Neuron (in vitro differentiated cells): ENCODE measurements around the gene SPTBN1.

Source experiments
- H2AFZ ChIP-seq: one replicate; pipeline ENCODE4 v1.6.1; 2013; ENCODE audit warnings: low read depth, mild to moderate bottlenecking, inconsistent platforms, low read length, moderate library complexity
- H3K27me3 ChIP-seq: one replicate; pipeline ENCODE4 v1.6.1; 2013; ENCODE audit warnings: low read length; ENCODE audit not compliant: insufficient read depth
- H3K36me3 ChIP-seq: one replicate; pipeline ENCODE4 v1.6.1; 2013; ENCODE audit warnings: low read length; ENCODE audit not compliant: insufficient read depth
- H3K4me1 ChIP-seq: one replicate; pipeline ENCODE4 v1.6.1; 2013; ENCODE audit warnings: low read length; ENCODE audit not compliant: insufficient read depth
- H3K4me3 ChIP-seq: 2 replicates; pipeline ENCODE4 v1.5.1; 2013; ENCODE audit warnings: mild to moderate bottlenecking, low read length, moderate library complexity
- H3K9me3 ChIP-seq: one replicate; pipeline ENCODE4 v1.6.1; 2013; ENCODE audit warnings: low read length

The SPTBN1 gene

DNA sequence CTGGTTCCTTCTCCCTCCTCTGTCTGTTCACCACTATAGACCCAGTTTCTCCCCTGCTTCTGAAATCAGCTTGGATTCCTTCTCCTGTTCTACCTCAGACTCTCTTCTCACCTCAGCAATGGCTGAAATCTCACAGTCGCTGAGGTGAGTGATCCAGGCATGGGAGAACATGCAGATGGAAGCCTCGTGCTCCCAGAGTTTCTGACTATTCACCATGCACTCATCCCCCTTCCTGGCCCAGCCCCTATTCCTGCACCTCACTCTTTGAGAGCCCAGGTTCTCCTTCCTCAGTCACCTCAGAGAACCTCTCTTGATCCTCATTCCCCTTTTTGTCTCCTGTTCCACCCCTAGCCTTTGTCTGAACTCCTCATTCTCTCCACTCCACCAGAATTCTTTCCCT is 78.5 kb downstream of the SPTBN1 start:
- Histone ChIP-seq H2AFZ (no peak overlapping the region), H3K4me3 (no peak overlapping the region), H3K27me3 (no peaks in the 10 kb centered on the region), H3K4me1 (peaks cover 4% of the 10 kb centered on the region), H3K9me3 (no peaks in the 10 kb centered on the region), H3K36me3 (peaks cover 10% of the 10 kb centered on the region)

DNA sequence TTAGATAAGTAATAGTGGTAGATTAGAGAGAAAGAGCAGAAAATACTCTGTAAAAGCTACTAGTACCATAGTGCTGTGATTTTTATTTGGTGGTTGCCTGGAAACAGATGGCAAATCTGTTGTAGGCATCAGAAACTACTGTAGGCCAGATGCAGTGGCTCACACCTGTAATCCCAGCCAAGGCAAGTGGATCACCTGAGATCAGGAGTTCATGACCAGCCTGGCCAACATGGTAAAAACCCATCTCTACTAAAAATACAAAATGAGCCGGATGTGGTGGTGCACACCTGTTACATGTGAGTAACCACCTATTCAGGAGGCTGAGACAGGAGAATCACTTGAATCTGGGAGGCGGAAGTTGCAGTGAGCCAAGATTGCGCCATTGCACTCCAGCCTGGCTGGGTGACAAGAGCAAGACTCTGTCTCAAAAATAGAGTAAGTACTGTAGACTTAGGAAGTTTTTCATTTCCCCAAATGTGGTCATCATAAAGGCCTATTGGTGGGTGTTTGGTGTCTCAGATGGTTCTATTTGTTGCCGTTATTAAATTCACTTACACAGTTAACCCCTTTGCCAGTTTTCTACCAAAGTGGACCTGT is 79.6 kb downstream of the SPTBN1 start:
- Histone ChIP-seq H3K4me3 (no peak overlapping the region), H3K27me3 (no peaks in the 10 kb centered on the region), H3K9me3 (no peaks in the 10 kb centered on the region), H3K36me3 (peaks cover 7% of the 10 kb centered on the region), H2AFZ (no peak overlapping the region), H3K4me1 (peaks cover 4% of the 10 kb centered on the region)

DNA sequence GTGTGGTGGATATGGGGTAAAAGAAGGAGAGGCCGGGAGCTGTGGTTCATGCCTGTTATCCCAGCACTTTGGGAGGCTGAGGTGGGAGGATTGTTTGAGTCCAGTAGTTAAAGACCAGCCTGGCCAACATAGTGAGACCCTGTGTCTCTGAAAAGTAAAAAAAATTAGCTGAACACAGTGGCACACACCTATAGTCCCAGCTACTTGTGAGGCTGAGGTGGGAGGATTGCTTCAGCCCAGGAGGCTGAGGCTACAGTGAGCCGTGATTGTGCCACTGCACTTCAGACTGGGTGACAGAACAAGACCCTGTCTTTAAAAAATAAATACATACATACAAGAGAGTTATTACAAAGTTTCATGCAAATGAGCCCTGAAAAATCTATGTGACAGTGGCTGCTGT is 80.6 kb downstream of the SPTBN1 start:
- Histone ChIP-seq H3K36me3 (peaks cover 7% of the 10 kb centered on the region), H3K4me1 (peaks cover 4% of the 10 kb centered on the region), H3K4me3 (no peak overlapping the region), H2AFZ (no peak overlapping the region), H3K27me3 (no peaks in the 10 kb centered on the region), H3K9me3 (no peaks in the 10 kb centered on the region)

GRCh38 chr2:54538537-54538936 is 82.4 kb downstream of the SPTBN1 start:
- Histone ChIP-seq H2AFZ (no peak overlapping the region), H3K4me3 (no peak overlapping the region), H3K9me3 (no peaks in the 10 kb centered on the region), H3K36me3 (peaks cover 7% of the 10 kb centered on the region), H3K4me1 (peaks cover 4% of the 10 kb centered on the region), H3K27me3 (no peaks in the 10 kb centered on the region)

GRCh38 chr2:54539683-54540082 is 83.6 kb downstream of the SPTBN1 start:
- no peak overlapping the region for H3K4me3 ChIP-seq
- H3K9me3 ChIP-seq: no peaks in the 10 kb centered on the region
- H3K27me3 ChIP-seq: no peaks in the 10 kb centered on the region
- no peak overlapping the region for H2AFZ ChIP-seq
- peaks cover 5% of the 10 kb centered on the region for H3K36me3 ChIP-seq
- peaks cover 3% of the 10 kb centered on the region for H3K4me1 ChIP-seq

- Histone ChIP-seq H3K9me3 (no peaks in the 10 kb centered on the region), H3K36me3 (peaks cover 4% of the 10 kb centered on the region), H3K4me1 (no peaks in the 10 kb centered on the region), H3K27me3 (no peaks in the 10 kb centered on the region), H2AFZ (no peak overlapping the region), H3K4me3 (no peak overlapping the region)
These were observed 84.1 kb downstream of the SPTBN1 start for GRCh38 chr2:54540194-54540593.

DNA sequence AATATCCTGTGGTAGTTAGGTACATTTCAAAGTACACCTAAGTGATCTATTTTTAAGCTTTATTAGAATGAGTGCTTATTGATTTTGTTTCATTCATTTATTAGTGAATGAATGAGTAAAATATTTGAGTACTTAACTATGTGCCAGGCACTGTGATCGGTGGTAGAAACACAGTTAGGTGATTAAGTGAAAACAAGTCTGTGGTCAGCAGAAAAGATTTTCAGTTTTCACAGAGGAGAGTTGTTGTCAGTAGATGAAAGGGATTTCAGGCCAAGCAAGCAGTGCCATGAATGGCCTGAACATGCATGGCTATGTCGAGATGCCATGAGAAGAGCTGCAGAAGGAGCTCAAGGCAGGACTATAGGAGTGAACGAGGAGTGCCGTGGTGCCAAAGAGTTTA is 85.9 kb downstream of the SPTBN1 start:
- no peak overlapping the region for H3K4me3 ChIP-seq
- H3K36me3 ChIP-seq: no peaks in the 10 kb centered on the region
- no peaks in the 10 kb centered on the region for H3K9me3 ChIP-seq
- no peak overlapping the region for H2AFZ ChIP-seq
- no peaks in the 10 kb centered on the region for H3K4me1 ChIP-seq
- no peaks in the 10 kb centered on the region for H3K27me3 ChIP-seq

- H3K36me3 ChIP-seq: no peaks in the 10 kb centered on the region
These were observed 87.7 kb downstream of the SPTBN1 start for GRCh38 chr2:54543733-54544396.

GRCh38 chr2:54545702-54546450 is 89.7 kb downstream of the SPTBN1 start:
- H3K36me3 ChIP-seq: no peaks in the 10 kb centered on the region
- H3K27me3 ChIP-seq: no peaks in the 10 kb centered on the region
- no peak overlapping the region for H3K4me3 ChIP-seq
- H3K9me3 ChIP-seq: no peaks in the 10 kb centered on the region
- H2AFZ ChIP-seq: no peak overlapping the region
- H3K4me1 ChIP-seq: no peaks in the 10 kb centered on the region

More at GRCh38 chr2:54543733-54544396, 87.7 kb downstream of the SPTBN1 start:
- no peaks in the 10 kb centered on the region for H3K4me1 ChIP-seq
- H2AFZ ChIP-seq: no peak overlapping the region
- no peak overlapping the region for H3K4me3 ChIP-seq
- no peaks in the 10 kb centered on the region for H3K27me3 ChIP-seq
- H3K9me3 ChIP-seq: no peaks in the 10 kb centered on the region

DNA sequence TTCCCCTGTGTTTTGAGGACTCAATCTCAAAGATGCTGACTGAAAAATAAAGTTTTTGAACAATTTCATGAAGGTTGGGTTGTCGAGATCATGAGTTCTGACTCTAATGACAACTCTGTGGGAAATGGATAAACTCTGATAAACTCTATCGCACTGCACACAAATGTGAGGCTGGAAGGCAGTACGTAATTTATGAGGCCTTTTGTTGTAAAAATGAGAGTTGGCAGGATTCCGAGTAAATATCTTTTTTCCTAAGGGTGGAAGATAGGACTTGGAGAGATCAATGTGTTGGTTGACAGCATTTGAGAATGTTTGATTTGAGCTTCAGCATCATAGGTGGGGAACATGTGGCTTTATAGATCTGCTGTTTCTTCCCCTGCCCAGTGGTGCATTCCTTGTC is 90.4 kb downstream of the SPTBN1 start:
- Histone ChIP-seq H3K27me3 (no peaks in the 10 kb centered on the region), H3K4me3 (no peak overlapping the region), H3K9me3 (no peaks in the 10 kb centered on the region), H3K4me1 (no peaks in the 10 kb centered on the region), H2AFZ (no peak overlapping the region), H3K36me3 (no peaks in the 10 kb centered on the region)

DNA sequence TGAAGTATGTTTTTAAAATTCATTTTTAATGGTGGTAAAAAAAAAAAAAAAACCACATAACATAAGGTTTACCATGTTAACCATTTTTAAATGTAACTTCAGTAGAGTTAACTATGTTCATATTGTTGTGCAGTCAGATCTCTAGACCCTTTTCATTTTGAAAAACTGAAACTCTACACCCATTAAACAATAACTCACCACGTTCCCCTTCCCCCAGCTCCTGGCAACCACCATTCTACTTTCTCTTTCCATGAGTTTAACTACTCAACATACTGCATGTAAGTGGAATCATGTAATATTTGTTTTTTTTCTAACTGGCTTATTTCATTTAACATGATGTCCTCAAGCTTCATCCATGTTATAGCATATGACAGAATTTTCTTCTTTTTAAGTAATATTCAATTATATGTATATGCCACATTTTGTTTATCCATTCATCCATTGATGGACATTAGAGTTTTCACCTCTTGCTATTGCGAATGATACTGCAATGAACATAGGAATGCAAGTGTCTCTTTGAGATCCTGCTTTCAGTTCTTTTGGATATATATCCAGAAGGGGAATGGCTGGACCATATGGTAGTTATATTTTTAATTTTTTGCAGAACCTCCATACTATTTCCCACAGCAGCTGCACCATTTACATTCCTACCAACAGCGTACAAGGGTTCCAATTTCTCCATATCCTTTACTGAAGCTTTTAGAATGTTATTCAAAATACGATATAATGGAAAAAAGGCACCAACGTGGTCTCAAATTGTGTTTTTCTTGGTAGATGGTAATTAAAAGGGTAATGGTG is 91.0 kb downstream of the SPTBN1 start:
- Histone ChIP-seq H3K9me3 (no peaks in the 10 kb centered on the region), H2AFZ (no peak overlapping the region), H3K4me3 (no peak overlapping the region), H3K27me3 (no peaks in the 10 kb centered on the region), H3K36me3 (no peaks in the 10 kb centered on the region), H3K4me1 (no peaks in the 10 kb centered on the region)

- Histone ChIP-seq H3K27me3 (no peaks in the 10 kb centered on the region), H3K4me3 (no peak overlapping the region), H3K4me1 (no peaks in the 10 kb centered on the region), H3K9me3 (no peaks in the 10 kb centered on the region), H3K36me3 (no peaks in the 10 kb centered on the region), H2AFZ (no peak overlapping the region)
These were observed 93.3 kb downstream of the SPTBN1 start for GRCh38 chr2:54549430-54549829.
